Measurements from ENCODE around the gene SHISA5.
A peak's percentile ranks its signal among the peaks of the same experiment; 100 is the strongest.
"Not testable (repeated sequence)": the region's sequence is repeated elsewhere in the genome, so short reads cannot be mapped to it uniquely, and the experiment has no call there.

SHISA5 gene

DNA sequence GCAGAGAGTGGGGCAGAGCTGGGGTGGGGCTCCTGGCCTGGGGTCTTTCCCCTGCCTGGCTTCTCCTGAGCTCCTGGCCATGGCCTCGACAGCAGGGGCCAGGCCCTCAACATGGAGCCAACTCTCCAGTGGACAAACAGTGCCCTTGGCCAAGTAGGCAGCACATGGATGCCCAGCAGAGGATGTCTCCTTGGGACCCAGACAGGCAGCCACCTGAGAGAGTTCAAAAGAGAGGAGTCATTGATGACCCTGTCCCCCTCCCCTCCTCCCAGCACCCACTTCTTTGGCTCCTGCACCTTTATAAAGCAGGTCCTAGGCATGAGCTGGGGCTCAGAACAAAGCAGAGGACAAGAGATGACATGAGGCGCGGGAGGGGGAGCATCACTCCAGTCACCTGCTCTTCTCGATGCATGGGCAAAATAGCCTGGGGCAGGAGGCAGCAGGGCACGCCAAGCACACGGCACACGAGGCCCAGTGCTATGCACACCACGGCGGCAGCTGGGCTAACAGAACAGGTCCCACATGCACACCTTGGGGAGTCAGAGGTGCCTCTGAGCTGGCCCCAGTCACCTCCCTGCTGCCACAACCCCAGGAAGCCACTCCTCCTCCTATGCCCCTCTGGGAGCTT is 27.4 kb downstream of the SHISA5 start:
- no peak for DNase-seq

- no peak for DNase-seq
These were observed 28.8 kb downstream of the SHISA5 start for GRCh38 chr3:48475188-48475587.

- DNase-seq, result no peak
These were observed 29.4 kb downstream of the SHISA5 start for GRCh38 chr3:48474619-48475018.

DNA sequence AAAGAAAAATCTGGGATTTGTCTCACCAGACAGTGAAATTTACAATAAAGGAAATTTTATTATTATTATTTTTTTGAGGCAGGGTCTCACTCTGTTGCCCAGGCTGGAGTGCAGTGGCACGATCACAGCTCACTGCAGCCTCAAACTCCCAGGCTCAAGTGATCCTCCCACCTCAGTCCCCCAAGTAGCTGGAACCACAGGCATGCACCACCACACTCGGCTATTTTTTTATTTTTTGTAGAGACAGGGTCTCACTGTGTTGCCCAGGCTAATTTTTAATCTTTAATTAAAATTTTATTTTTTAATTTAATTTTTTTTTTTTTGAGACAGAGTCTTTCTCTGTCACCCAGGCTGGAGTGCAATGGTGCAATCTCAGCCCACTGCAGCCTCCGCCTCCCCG is 29.9 kb downstream of the SHISA5 start:
- DNase-seq, result not testable (repeated sequence)

DNA sequence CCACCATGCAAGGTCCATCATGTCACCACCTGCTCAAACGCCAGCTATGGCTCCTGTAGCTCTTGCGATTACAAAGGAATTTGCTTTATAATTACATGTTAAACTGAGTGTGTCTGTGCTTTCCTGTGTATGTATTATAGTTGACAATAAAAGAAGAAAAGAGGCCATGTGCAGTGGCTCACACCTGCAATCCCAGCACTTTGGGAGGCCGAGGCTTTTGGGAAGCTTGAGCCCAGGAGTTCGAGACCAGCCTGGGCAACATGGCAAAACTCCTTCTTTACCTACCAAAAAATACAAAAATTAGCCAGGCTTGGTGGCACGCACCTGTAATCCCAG is 30.4 kb downstream of the SHISA5 start:
- no peak for DNase-seq

DNA sequence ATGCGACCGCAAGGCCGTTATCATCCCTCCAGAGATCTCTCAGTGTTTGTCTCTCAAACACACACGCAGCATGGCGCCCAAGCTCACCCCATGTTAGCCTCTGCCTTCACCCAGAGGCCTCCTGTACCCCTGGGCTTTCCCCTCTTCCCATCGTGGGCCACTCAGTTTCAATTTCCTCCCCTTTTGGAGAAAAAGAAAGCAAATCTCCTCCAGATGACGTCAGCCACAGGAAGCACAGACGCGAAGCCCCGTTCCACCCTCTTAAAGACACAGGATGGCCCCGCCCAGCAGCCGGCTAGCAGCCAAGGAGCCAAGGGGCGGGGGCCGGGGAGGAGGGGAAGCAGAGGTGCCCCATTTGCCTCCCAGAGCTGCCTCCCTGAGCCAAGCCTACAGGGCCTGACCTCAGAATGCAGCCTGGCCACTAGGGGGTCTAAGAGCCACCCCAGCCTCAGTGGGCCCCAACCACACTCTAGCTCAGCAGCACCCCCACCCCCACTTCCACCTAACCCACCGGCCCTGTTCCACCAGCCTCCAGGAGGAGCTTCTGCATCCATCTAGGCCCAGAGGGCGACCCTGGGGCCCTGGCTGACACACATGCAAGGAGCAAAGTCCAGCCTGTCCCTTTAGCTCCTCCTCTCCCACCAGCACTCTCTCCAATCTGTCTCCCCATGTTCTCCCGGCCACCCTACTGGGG is 30.9 kb downstream of the SHISA5 start:
- DNase-seq, result peak; percentile 94 to 95

DNA sequence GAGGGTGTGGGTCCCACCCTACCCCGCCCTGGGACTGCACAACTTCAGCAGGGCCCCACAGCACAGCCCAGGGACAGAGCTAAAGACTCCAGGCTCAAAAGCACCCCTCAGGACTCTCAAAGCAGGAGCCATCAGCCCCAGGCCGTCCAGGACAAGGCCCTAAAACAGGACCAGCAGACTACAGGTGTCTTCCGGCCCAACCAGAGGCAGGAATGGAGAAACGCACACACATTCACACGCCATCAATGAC is 31.4 kb downstream of the SHISA5 start:
- no peak for DNase-seq

GRCh38 chr3:48470286-48470685 is 33.7 kb downstream of the SHISA5 start:
- no peak for DNase-seq

- DNase-seq, result no peak
These were observed 34.7 kb downstream of the SHISA5 start for GRCh38 chr3:48469046-48469915.

DNA sequence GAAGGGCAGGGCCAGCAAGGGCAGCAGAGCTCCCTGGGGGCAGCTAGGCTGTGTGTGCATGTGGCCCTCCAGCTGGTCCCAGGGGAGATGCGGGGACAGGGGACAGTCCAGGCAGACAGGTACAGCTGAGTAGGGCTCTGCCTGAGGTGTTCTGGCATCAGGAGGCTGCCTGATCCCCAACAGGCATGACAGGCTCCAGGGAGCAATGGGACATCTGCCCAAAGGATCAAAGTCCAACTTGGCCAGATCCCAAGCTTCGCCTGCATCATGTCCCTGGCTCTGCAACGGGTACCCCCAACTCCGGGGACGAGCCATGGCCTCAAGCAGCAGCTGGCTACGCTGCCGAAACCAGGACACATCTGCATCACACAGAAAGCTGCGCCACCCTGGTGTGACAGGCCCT is 35.6 kb downstream of the SHISA5 start:
- no peak for DNase-seq

GRCh38 chr3:48467473-48468267 is 36.3 kb downstream of the SHISA5 start:
- no peak for DNase-seq

DNA sequence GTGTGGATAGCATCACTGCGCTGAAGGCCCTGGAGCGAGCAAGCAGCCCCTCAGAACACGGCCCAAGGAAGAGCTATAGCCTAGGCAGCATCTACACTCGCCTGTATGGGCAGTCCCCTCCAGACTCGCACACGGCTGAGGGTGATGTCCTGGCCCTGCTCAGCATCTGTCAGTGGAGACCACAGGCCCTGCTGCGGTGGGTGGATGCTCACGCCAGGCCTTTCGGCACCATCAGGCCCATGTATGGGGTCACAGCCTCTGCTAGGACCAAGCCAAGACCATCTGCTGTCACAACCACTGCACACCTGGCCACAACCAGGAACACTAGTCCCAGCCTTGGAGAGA is 36.9 kb downstream of the SHISA5 start:
- DNase-seq, result no peak

GRCh38 chr3:48466386-48467109 is 37.4 kb downstream of the SHISA5 start:
- DNase-seq, result peak; percentile 51 to 62

DNA sequence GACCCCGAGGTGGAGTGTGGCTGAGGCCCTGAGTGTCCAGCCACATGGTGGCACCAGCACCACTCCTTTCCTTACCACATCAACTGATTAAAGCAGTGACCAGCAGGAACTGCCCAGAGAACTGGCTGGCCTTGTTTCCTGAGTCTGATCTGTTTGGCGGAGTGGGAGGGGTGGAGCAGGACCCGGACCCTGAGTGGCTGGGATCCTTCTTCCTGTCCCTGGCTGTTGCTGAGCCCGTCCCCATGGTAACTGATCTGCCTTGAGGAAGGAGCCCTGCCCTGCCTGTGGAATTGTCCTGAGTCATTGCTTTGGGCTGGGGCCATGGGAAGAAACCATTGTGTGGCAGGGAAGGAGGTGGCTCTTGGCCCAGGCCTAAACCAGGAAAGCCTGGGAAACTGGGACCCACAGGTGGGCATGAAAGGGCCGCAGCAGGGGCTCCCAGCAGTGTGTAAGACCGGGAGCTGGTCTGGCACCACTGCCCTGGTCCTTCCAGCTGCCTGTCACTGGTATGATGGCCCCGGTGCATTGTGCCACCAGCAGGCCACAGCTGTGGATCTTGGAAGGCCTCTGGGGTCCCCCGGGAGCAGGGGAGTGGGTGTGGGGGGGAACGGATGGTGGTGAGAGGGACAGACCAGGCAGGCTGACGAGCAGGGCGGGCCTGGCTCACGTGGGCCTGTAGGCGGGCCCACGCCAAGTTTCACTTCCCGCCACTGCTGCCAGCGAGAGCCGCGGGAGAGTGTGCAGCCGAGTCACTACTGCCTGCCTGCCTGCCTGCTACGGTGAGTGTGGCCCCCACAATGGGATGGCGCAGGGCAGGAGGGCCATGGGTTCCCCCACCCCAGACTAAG is 38.2 kb downstream of the SHISA5 start:
- DNase-seq, result peak; percentile 87 to 90

- DNase-seq, result no peak
These were observed 38.8 kb downstream of the SHISA5 start for GRCh38 chr3:48465237-48465530.

- DNase-seq, result no peak
These were observed 39.2 kb downstream of the SHISA5 start for GRCh38 chr3:48464713-48465221.

DNA sequence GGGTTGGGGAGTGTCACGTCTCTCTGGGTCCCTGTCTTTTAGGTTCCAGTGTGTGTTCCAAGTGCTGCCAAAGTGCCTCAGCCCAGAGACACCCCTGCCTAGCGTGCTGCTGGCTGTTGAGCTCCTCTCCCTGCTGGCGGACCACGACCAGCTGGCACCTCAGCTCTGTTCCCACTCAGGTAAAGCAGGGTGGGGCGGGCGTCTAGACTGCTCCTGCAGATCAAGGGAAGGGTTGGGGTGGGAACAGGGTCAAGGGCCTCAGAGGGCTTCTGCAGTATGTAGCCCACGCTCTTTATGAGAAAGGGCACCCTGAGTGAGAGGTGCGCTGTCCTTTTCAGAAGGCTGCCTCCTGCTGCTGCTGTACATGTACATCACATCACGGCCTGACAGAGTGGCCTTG is 40.3 kb downstream of the SHISA5 start:
- no peak for DNase-seq

GRCh38 chr3:48461767-48462166 is 42.2 kb downstream of the SHISA5 start:
- not testable (repeated sequence) for DNase-seq

GRCh38 chr3:48460517-48460902 is 43.5 kb downstream of the SHISA5 start:
- DNase-seq, result no peak

DNA sequence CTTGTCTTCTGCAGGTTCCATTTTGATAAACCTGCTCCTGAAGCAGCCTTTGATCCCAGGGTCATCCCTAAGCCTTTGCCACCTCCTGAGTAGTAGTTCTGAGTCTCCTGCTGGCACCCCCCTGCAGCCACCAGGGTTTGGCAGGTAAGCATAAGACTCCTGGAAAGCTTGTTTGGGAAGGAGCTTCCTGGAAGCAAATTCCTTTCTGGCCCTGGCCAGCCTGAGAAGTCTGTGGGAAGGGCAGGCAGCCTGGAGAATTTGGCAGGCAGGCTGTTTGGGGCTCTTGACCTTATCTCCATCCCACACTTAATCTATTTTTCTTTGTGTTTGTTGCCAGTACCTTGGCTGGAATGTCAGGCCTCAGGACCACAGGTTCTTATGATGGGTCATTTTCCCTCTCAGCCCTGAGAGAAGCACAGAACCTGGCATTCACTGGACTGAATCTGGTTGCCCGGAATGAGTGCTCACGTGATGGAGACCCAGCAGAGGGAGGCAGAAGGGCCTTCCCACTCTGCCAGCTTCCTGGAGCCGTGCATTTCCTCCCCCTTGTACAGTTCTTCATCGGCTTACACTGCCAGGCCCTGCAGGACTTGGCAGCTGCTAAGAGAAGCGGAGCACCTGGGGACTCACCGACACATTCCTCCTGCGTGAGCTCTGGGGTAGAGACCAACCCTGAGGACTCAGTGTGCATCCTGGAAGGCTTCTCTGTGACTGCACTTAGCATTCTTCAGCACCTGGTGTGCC is 44.0 kb downstream of the SHISA5 start:
- no peak for DNase-seq

DNA sequence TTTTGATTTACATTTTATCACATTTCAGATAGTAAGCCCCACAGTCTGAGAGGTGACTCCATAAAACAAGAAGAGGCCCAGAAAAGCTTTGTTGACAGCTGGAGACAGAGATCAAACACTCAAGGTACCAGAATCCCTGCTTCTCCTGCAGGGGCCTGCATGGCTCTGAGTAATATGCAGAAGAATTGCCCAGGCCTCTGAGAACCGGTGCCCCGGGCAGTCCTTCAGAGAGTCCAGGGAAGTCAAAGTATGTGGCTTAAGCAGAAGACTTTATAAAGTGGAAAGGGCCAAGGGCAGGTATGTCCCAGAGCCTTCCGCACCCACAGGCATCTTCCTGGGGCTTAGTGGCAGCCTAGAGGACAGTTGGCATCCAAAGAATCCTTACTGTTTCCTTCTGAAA is 44.6 kb downstream of the SHISA5 start:
- no peak for DNase-seq
